HL-60 (cell line): ENCODE measurements around the gene PYHIN1.
A peak's percentile ranks its signal among the peaks of the same experiment; 100 is the strongest.

Source experiments
- DNase-seq, 2 experiments: peaks; one replicate each; pipeline ENCODE4 v3.0.0-alpha.2; 2010 to 2020; ENCODE audit warnings: low read depth in 1 of 2, low spot score in 1 of 2
- H3K27ac ChIP-seq: fragments of 250-450 bp; sonication (Bioruptor Pico); replicated peaks from 2 replicates; pipeline ENCODE4 v1.5.1; 2020; ENCODE audit warnings: mild to moderate bottlenecking, moderate library complexity
- H3K27me3 ChIP-seq: fragments of 250-450 bp; sonication (Bioruptor Pico); 2 replicates; pipeline ENCODE4 v1.5.1; 2021; ENCODE audit warnings: mild to moderate bottlenecking, moderate library complexity; ENCODE audit not compliant: insufficient read depth, poor library complexity, severe bottlenecking
- H3K4me3 ChIP-seq: replicated peaks from 2 replicates; pipeline ENCODE4 v1.5.1; 2011; ENCODE audit warnings: mild to moderate bottlenecking, control low read depth, low read length; ENCODE audit not compliant: insufficient read depth
- GABPA ChIP-seq: IDR thresholded peaks from 2 replicates; pipeline ENCODE4 v1.6.1; 2012; ENCODE audit warnings: low read depth
- POLR2AphosphoS5 ChIP-seq: IDR thresholded peaks from 2 replicates; pipeline ENCODE4 v1.6.1; 2012; ENCODE audit warnings: low read depth
- SPI1 ChIP-seq: IDR thresholded peaks from 2 replicates; pipeline ENCODE4 v1.6.1; 2012; ENCODE audit warnings: low read depth, mild to moderate bottlenecking, borderline replicate concordance
- TF ChIP-seq, protein P1 (sequence below): IDR thresholded peaks from 2 replicates; pipeline ENCODE4 v1.6.1; 2012; ENCODE audit warnings: low read depth; ENCODE audit not compliant: insufficient replicate concordance
- TF ChIP-seq, protein P2 (sequence below): IDR thresholded peaks from one replicate; pipeline ENCODE4 v1.5.1; 2011; ENCODE audit warnings: low read length, control low read depth, inconsistent platforms; ENCODE audit not compliant: insufficient read depth

PYHIN1 gene

DNA sequence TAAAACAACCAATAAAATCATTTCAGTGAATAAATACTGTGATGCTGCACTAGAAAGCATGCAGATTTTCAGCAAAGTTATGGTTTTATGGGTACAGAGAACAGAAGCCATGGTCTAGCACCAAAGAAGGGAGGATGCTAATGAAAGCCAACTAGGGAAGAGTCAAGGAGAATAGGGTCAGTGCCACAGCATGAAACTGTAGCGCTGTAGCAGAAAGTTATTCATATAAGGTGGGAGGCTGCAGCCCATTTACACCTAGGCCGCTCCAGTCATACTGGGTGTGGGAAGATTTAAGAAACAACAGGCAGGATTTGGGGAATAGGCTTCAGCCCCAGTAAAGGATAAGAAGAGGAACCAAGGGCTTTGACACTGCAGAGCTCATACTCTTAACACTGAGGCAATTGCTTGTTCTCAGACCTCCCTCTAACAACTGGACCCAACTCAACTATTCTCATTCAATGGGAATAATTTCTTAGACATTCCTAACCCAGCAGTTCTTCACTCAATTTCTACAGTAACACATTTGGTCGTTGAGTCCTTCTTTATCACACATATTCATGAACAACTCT, 82.7 kb downstream of the PYHIN1 start:
- no peak for DNase-seq
- no peak overlapping the region for H3K27ac ChIP-seq
- H3K27me3 ChIP-seq, result no peaks in the 10 kb centered on the region
- TF ChIP-seq GABPA (no peak), SPI1 (no peak), POLR2AphosphoS5 (no peak)
- TF ChIP-seq, protein P1, sequence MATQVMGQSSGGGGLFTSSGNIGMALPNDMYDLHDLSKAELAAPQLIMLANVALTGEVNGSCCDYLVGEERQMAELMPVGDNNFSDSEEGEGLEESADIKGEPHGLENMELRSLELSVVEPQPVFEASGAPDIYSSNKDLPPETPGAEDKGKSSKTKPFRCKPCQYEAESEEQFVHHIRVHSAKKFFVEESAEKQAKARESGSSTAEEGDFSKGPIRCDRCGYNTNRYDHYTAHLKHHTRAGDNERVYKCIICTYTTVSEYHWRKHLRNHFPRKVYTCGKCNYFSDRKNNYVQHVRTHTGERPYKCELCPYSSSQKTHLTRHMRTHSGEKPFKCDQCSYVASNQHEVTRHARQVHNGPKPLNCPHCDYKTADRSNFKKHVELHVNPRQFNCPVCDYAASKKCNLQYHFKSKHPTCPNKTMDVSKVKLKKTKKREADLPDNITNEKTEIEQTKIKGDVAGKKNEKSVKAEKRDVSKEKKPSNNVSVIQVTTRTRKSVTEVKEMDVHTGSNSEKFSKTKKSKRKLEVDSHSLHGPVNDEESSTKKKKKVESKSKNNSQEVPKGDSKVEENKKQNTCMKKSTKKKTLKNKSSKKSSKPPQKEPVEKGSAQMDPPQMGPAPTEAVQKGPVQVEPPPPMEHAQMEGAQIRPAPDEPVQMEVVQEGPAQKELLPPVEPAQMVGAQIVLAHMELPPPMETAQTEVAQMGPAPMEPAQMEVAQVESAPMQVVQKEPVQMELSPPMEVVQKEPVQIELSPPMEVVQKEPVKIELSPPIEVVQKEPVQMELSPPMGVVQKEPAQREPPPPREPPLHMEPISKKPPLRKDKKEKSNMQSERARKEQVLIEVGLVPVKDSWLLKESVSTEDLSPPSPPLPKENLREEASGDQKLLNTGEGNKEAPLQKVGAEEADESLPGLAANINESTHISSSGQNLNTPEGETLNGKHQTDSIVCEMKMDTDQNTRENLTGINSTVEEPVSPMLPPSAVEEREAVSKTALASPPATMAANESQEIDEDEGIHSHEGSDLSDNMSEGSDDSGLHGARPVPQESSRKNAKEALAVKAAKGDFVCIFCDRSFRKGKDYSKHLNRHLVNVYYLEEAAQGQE, result no peak
- TF ChIP-seq, protein P2, sequence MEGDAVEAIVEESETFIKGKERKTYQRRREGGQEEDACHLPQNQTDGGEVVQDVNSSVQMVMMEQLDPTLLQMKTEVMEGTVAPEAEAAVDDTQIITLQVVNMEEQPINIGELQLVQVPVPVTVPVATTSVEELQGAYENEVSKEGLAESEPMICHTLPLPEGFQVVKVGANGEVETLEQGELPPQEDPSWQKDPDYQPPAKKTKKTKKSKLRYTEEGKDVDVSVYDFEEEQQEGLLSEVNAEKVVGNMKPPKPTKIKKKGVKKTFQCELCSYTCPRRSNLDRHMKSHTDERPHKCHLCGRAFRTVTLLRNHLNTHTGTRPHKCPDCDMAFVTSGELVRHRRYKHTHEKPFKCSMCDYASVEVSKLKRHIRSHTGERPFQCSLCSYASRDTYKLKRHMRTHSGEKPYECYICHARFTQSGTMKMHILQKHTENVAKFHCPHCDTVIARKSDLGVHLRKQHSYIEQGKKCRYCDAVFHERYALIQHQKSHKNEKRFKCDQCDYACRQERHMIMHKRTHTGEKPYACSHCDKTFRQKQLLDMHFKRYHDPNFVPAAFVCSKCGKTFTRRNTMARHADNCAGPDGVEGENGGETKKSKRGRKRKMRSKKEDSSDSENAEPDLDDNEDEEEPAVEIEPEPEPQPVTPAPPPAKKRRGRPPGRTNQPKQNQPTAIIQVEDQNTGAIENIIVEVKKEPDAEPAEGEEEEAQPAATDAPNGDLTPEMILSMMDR, result no peak
- no peak overlapping the region for H3K4me3 ChIP-seq

DNA sequence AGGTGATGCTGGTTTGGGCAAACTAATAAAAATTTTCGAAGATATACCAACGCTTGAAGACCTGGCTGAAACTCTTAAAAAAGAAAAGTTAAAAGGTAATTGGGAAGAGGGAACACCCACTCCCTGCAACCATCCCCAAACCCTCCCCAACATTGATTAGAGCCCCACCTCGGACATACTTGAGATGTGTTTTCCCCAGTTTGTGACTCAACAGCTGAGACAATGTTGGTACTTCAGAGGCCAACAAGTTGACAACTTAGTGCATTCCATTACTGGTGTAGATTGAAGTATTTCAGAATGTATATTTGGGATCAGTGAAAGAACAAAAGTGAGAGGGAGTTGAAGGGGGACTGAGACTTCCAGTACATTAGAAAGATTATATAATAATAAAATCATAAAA, 83.5 kb downstream of the PYHIN1 start:
- H3K27ac ChIP-seq, result peak overlapping the region; percentile 57
- H3K4me3 ChIP-seq, result no peak overlapping the region
- DNase-seq, result no peak
- H3K27me3 ChIP-seq, result no peaks in the 10 kb centered on the region
- TF ChIP-seq, protein P1, result no peak
- TF ChIP-seq GABPA (no peak), SPI1 (no peak), POLR2AphosphoS5 (no peak)
- TF ChIP-seq, protein P2, result no peak

DNA sequence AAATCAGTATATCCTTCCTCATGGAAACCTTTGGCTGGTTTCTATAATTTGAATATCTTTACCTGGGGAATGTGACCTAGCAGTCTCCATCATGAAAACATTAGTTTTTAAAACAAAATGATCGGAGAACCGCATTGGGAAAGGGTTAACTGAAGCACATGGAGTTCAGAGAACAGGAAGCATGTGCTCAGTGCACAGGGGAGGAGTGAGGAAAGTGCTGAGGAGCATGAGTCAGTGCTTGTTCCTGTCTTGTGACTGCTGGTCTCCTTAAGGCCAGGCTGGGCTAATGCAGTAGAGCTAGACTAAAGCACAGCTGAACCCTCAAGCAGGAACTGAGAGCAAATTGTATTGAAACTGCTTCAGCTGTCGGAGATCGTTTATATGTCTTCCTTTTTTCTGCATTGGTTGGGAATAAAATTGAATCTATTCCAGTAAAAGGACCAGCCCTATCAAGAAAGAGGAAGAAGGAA, 84.1 kb downstream of the PYHIN1 start:
- Histone ChIP-seq H3K4me3 (peak overlapping the region; percentile 29), H3K27me3 (no peaks in the 10 kb centered on the region), H3K27ac (peak overlapping the region; percentile 57)
- peak; percentile 94 to 95 for DNase-seq
- TF ChIP-seq SPI1 (peak; percentile 63; the same call in 1 of the 2 replicates), POLR2AphosphoS5 (peak; percentile 88), GABPA (peak; percentile 59; the same call in 1 of the 2 replicates)
- TF ChIP-seq, protein P1, result no peak
- TF ChIP-seq, protein P2, result no peak
